OCI-LY3 (cell line): Measurements from ENCODE around the gene CDH23.

Experiments
- CTCF ChIP-seq: fragments of 200-600, 300-600 bp; sonication (generic); IDR thresholded peaks from 2 replicates; pipeline ENCODE4 v1.5.1; 2014; ENCODE audit warnings: antibody characterized with exemption, low read length, low read depth
- EZH2phosphoT487 ChIP-seq: fragments of 200-600 bp; shearing (Covaris generic); IDR thresholded peaks from 2 replicates; pipeline ENCODE4 v1.6.1; 2018; ENCODE audit warnings: antibody characterized with exemption, mixed run types, low read depth

DNA sequence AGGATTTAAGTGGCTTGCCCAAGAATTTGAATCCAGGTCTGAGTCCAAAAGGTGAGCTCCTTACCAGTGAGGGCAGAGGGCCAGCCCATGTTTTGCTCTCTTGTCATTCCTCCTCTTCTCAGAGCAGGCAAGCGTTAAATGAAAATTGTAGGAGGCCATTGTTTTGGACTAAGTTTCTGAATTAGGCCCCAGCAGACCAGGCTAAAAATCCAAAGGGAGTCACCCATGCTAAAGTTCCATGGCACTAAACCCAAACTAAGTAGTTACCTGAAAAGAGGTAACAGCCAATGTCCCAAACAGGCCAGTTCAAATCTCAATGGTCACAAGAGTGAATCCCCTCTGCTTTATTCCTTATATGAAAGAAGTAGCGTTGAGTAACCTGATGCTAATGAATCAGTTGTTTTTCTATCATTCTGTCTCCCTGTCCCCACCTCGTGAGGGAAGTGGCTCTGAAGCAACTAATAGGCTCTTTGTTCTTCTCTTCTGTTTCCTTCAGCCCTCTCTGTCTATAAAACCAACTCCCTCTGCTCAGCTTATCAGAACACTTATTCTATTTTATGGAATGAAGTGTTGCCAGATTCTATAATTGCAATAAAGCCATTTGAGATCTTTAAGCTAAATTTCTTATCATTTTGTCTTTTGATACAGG, 17.5 kb upstream of the CDH23 start:
- TF ChIP-seq CTCF (no peak), EZH2phosphoT487 (no peak)
